ENCODE results near the gene COL23A1. TPM values are rescaled to one million over a fixed set of nuclear protein-coding genes. Genes with fewer than 3 reads are reported as not detected.

COL23A1 gene
- total RNA-seq, 1 experiment from 2014 or later: not detected

DNA sequence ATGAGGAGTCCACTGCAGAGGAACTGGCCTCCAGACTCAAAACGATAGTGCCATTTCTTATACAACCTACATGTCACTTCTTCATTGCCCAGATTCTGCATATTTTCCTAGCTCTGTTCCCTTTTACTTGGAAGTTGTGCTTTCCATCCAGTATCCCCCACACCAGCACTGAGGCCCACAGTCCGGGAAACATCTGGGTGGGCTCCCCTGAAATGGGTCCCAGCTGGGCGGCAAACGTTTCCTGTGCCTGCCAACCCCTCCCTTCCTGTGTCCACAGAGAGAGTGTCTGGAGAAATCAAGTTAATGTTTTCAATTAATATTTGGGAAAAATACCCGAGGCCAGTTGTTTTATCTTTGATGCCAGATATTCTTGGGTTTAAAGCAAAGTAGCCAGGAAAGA lies 111.8 kb downstream of the COL23A1 start:
- DNase-seq (ENCODE audit: low read depth): no peak

DNA sequence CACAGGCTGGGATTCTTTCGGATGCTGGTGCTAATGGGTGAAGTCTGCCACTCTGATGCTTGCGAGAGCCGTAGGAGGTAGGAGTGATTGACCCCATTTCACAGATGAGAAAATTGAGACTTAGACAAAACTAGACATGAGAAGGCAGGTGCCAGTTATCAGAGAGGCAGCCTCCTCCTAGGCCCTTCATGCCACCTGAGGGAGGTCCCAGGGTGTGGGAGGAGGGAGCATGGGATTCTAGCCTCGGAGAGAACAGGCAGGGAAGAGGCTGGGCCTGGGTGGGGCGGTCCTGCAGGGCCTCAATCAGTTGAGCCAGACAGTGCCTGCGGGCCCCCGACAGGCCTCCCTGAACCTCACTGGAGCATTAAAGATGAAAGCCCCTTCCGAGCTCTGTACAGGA lies 112.4 kb downstream of the COL23A1 start:
- DNase-seq (ENCODE audit: low read depth): no peak

- no peak for DNase-seq (ENCODE audit: low read depth)
Observed at GRCh38 chr5:178476972-178477754, 113.0 kb downstream of the COL23A1 start.

GRCh38 chr5:178476531-178476930 lies 113.7 kb downstream of the COL23A1 start:
- DNase-seq (ENCODE audit: low read depth): no peak

- DNase-seq (ENCODE audit: low read depth): no peak
Observed at GRCh38 chr5:178475422-178475821, 114.8 kb downstream of the COL23A1 start.

DNA sequence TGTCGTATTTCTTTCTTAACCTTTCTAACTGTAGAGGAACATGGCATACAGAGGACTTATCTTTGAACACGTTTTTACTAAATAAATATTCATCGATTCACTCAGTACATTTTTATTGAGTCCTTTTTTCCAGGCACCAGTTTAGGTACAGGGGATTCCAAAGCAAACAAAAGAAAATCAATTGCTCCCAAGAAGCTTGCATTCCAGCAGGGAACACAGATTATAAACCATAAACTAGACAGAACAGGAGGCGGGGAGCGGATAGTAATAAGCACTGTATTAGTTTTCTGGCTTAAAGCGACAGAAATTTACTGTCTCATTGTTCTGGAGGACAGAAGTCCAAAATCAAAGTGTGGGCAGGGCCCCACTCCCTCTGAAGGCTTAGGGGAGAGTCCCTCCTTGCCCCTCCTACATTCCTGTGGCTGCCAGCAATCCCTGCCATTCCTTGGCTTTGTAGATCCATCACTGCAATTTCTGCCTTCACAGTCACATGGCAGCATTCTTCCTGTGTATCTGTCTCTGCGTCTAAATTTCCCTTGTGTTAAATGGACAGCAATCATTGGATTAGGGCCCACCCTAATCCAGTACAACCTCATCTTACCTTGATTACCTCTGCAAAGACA lies 115.5 kb downstream of the COL23A1 start:
- no peak for DNase-seq (ENCODE audit: low read depth)

GRCh38 chr5:178473854-178474253 lies 116.3 kb downstream of the COL23A1 start:
- no peak for DNase-seq (ENCODE audit: low read depth)

- DNase-seq (ENCODE audit: low read depth): no peak
Observed at GRCh38 chr5:178472138-178472537, 118.1 kb downstream of the COL23A1 start.

DNA sequence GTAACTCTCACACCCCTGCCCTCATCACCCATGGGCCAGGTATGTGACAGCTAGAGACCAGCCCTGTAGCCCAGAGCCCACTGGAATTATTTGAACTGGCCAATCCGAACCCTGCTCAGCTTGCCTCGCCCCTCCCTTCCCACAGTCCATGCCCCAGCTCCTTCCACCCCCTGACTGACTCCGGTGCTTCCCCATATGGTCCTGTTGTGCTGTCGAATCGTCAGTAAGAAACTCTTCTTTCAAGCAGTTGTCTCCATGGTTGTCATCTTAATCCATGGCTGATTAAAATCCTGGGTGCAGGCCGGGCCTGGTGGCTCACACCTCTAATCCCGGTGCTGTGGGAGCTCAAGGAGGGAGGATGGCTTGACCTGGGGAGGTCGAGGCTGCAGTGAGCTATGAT lies 118.5 kb downstream of the COL23A1 start:
- no peak for DNase-seq (ENCODE audit: low read depth)

GRCh38 chr5:178470760-178471025 lies 119.5 kb downstream of the COL23A1 start:
- DNase-seq (ENCODE audit: low read depth): no peak

GRCh38 chr5:178469975-178470759 lies 120.0 kb downstream of the COL23A1 start:
- DNase-seq (ENCODE audit: low read depth): no peak

DNA sequence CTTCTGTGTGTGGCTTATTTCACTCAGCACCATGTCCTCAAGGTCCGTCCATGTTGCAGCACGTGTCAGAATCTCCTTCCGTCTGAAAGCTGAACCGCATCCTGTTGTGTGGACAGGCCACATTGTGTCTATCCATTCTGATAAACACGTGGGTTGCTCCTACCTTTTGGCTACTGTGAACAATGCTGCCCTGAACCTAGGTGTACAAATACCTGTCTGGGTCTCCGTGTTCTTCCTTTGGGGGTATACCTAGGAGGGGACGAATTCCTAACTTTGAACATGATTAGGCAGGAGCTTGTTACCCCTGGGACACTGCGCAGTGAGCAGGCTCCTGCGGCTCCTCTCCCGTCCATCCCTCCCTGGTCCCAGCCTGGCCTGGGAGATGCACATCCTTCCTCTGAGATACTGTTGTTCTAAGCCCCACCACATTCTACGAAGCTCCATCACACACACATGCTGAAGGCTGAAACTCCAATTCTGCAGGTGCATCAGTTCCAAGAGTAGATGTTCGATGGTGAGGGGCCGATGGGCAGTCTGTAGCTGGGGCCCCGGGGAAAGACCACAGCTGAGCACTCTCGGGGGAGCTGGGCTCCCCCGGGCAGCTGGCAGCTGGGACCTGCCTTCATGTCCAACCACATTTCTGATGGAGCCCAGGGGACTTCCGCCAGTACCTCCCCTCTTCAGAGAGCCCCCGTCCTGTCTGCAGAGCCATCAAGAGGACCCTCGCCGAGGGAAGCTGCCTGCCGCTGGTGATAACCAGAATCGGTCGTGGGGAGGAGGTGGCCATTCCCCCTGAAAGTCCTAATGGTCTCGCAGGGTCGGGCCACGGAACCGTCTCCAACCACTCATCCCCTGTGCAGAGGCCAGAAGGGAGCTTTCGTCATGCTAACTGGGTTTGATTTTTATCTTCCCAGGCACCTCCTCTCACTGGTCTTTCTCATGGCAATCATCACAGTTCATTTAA lies 120.9 kb downstream of the COL23A1 start:
- DNase-seq (ENCODE audit: low read depth): no peak

- no peak for DNase-seq (ENCODE audit: low read depth)
Observed at GRCh38 chr5:178468196-178468685, 122.0 kb downstream of the COL23A1 start.

GRCh38 chr5:178467568-178468195 lies 122.5 kb downstream of the COL23A1 start:
- no peak for DNase-seq (ENCODE audit: low read depth)

GRCh38 chr5:178467205-178467567 lies 123.0 kb downstream of the COL23A1 start:
- DNase-seq (ENCODE audit: low read depth): no peak

- DNase-seq (ENCODE audit: low read depth): no peak
Observed at GRCh38 chr5:178466342-178466741, 123.9 kb downstream of the COL23A1 start.

DNA sequence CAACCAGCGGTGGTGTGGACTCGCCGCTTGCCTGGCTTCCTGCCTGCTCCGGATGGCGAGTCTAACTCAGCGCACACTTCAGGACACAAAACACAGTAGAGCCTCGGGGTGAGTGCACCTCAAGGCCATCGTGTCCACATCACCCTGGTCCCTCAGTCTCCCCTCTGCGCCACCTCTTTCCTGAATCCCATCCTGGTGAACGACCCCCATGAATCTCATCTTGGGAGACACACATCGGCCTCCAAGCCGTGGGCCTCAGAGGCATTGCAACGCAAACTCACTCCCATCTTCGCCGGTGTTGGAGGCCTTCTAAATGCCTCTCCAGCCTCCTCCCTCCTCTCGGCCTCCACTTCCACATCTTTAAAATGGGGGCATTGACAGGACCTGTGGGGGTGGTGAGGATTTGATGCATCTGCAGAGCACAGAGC lies 124.3 kb downstream of the COL23A1 start:
- no peak for DNase-seq (ENCODE audit: low read depth)

- DNase-seq (ENCODE audit: low read depth): no peak
Observed at GRCh38 chr5:178465228-178465860, 124.8 kb downstream of the COL23A1 start.

DNA sequence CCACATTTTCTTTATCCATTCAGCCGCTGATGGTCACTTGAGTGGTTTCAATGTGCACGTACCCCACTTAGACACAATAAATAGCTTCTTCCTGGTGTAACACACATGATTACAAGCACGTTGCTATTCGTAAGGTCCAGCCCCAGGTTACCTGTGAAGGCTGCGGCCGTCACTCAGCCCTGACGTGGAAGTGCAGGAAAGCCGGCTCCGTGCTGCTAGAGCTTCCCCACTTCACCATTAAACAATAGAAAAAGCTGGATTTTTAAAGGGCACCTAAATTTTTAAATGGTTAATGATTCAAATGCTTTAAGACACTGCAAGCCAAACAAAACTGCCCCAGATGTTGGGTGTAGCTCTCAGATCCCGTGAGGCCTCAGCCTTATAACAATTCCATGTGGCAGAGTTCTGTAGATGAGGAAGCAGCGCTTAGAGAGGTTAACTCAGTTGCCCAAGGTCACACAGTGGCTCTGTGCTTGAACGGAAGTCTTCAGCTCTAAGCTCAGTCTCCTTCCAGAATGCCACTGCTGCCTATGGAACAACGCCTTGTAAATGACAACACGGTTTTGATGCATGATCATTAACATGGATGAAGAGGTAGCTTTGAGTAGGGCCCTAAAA lies 125.7 kb downstream of the COL23A1 start:
- DNase-seq (ENCODE audit: low read depth): no peak
